MV-4-11 (cell line): ENCODE results near the gene ORC2.
"Not testable (repeated sequence)": the region's sequence is repeated elsewhere in the genome, so short reads cannot be mapped to it uniquely, and the experiment has no call there.

Experiments used
- DNase-seq: peaks from one replicate; lab custom pipeline; 2025; lab: John Stamatoyannopoulos, UW

ORC2 gene

DNA sequence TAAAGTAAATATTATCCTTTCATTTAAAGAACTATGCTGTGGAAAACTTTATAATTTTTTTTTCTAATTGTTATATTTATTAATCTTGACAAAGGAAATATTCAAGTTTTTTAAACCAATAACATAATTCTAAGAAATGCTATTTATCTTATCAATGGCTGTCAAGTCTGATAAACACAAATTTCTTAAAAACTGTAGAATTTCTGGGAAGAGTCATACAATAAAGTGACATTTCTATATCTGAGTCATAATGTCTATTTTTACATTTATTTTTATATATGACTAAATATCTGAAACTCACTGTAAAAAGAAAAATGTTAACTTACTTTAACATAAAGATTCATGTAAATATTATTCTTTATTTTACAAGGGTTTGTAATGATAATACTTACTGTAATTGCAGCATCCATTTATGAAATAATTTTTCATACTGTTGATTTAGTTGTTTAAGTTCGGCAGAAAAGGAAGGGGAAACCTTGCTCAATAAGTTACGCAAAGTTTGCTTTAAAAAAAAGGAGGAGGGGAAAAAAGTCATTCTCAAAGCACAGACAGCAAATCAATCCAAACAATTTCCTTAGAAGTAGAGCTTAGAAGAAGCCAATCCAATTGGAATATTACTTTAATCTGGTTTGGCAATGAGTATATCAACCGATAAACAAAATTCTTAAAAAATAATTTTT is 32.4 kb downstream of the ORC2 start:
- DNase-seq = peak; percentile 25

GRCh38 chr2:200929334-200930249 is 33.9 kb downstream of the ORC2 start:
- DNase-seq = no peak

GRCh38 chr2:200922439-200922838 is 41.0 kb downstream of the ORC2 start:
- DNase-seq = no peak

DNA sequence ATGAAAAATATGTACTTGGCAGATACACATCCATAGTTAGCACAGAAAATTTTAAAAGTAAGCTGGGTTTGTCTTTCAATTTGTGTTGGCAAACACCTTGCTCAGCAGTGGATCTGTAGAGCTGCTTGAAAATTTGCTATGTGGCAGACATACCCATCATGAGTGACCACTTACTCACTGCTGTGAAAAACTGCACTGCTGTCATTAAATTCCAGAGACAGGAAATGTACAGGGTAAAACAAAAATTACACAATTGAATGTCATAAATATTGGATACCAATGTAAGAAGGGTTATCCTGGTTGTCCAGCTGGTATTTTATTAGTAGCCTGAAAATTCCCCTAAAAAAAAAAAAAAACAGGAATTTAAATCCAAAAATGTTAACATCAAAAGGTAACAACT is 49.8 kb downstream of the ORC2 start:
- no peak for DNase-seq

- DNase-seq = no peak
Measured at GRCh38 chr2:200909958-200910357, 53.5 kb downstream of the ORC2 start.

- peak; percentile 56 for DNase-seq
Measured at GRCh38 chr2:200905618-200906296, 57.7 kb downstream of the ORC2 start.

DNA sequence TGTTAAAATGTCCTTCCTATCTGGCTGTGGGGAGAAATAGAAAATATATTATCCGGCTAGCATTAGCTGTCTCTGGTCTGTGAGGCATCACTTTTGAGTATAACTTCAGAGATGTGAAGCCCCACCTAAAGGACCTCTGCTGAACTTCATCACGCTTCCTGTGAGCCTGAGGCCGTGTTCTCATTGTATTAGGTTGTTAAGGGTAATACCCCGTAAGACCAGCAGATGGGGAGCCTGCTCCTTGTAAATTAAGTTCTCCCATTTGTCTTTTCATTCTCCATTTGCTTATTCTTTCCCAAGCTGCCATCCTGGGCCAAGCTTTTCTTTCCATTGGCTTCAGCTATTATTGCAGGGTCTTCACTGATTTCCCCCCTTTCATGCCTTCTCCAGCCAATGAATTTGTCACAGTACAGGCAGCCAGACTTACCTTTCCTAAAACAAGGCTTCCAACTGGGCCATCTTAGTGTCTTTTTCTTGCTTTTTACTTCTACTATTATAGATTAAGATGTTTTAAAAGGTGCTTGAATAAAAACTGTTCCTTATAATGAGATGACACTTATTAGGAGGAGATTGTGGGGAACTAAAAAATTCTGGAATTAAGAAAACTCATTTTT is 61.9 kb downstream of the ORC2 start:
- peak; percentile 86 for DNase-seq

GRCh38 chr2:200899482-200899881 is 64.0 kb downstream of the ORC2 start:
- no peak for DNase-seq

GRCh38 chr2:200888704-200889625 is 74.5 kb downstream of the ORC2 start, which contains the start of the genes NIF3L1 and PPIL3:
NIF3L1 (plus strand) TSS chr2:200889371; CDS start chr2:200891944, 2,573 bp downstream.
PPIL3 (minus strand) TSS chr2:200889077; CDS start chr2:200887615, 1,462 bp downstream.
- peak; percentile 97 for DNase-seq

GRCh38 chr2:200881715-200882249 is 81.7 kb downstream of the ORC2 start:
- not testable (repeated sequence) for DNase-seq

GRCh38 chr2:200878289-200878880 is 85.1 kb downstream of the ORC2 start:
- DNase-seq = no peak

GRCh38 chr2:200877443-200877842 is 86.0 kb downstream of the ORC2 start:
- no peak for DNase-seq

- peak; percentile 74 for DNase-seq
Measured at GRCh38 chr2:200873560-200873959, 89.9 kb downstream of the ORC2 start.

- no peak for DNase-seq
Measured at GRCh38 chr2:200871151-200871550, 92.3 kb downstream of the ORC2 start.

GRCh38 chr2:200869014-200869413 is 94.4 kb downstream of the ORC2 start:
- DNase-seq = peak; percentile 49

DNA sequence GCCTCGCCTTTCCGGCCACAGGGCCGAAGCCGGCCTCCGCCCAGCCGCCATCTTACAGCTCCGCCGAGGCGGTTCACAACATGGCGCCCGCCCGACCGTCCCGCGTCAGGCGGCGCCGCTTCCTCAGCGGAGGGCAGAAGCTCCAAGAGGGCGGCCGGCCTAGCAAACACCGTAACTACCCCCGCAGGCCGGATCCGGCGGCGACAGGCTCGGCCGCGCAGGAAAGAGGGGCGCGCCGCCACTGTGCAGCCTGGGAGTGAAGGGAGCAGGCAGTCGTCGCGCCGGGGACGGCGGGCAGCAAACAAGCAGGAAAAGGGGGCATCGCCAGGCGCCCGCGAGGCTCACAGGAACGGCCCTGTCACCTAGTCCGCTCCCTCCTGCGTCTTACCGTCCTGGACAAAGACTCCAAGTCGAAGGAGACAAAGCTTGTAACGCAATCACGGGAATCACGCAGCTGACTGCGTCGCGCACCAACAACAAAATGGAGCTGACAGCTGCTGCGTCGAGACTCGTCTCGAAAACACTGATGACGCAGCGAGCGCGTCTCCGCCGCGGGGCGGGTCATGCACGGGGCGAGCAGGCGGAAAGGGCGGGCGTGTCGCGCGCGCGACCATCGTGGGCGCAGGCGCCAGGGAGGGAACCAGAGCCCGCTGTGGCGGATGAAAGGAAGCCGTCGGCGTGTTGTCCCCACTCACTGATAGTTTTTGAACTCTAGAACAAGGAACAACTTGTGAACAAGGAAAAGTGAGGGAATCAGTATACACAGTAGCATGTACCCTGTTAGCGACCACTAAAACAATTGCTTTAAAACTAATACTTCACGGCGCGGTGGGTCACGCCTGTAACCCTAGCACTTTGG is 99.1 kb downstream of the ORC2 start, which contains the start of gene CLK1:
Gene CLK1, minus strand, starts transcription at position 483 of the 859 bp plus-strand sequence. CDS start 2,796 bp downstream, outside the sequence.
- peak; percentile 89 for DNase-seq

- DNase-seq = no peak
Measured at GRCh38 chr2:200863782-200864175, 99.7 kb downstream of the ORC2 start.

- DNase-seq = no peak
Measured at GRCh38 chr2:200862532-200863000, 100.9 kb downstream of the ORC2 start.

DNA sequence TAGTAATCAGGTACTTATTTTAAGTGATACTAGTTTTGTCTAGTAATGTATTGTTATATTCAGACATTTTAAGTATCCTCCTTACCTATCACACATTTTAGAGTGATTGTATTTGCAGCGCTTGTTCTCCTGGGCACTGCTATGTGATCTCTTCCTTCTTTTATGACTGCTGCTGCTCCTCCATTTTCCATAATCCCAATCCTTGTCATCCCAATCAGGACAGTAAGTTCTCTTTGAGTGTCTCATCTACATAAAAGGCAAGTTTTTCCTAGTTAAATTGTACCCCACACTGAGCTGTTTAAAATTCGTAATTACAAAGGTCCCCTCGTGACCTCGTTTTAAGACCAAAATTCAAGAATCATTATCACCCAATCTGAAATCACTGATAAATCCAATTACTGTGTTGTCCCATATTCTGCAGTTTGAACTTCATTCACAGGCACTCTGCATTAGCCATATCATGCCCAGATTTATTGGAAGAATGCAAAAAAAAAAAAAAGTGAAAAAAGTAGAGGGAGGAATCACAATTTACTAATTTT is 101.8 kb downstream of the ORC2 start:
- no peak for DNase-seq
